Measurements from ENCODE around the gene MLPH.

- TF ChIP-seq USF1 (IDR thresholded peaks at IDR 0.05) = no peak
- TF ChIP-seq ZBTB7A (IDR thresholded peaks at IDR 0.05; ENCODE audit: low read depth) = no peak
Measured at GRCh38 chr2:237604391-237604790, 117.3 kb downstream of the MLPH start.
